Nephron (organoid): ENCODE data around the gene HABP4.

Experiments
- H3K27ac Mint-ChIP-seq, 3 experiments: 2 replicates each; pipeline ENCODE4 v1.8.0; 2020; ENCODE audit warnings: mixed read lengths in 3 of 3, mild to moderate bottlenecking in 2 of 3, moderate library complexity in 1 of 3
- H3K27me3 Mint-ChIP-seq: 2 replicates; pipeline ENCODE4 v1.8.0; 2021; ENCODE audit warnings: low read depth, mild to moderate bottlenecking, moderate library complexity, mixed read lengths
- H3K36me3 Mint-ChIP-seq: 2 replicates; pipeline ENCODE4 v1.8.0; 2020; ENCODE audit warnings: low read depth, mixed read lengths
- H3K4me1 Mint-ChIP-seq: 2 replicates; pipeline ENCODE4 v1.8.0; 2020; ENCODE audit warnings: mixed read lengths
- H3K4me3 Mint-ChIP-seq, 3 experiments: 2 replicates each; pipeline ENCODE4 v1.8.0; 2020; ENCODE audit warnings: mild to moderate bottlenecking in 3 of 3, mixed read lengths in 3 of 3, moderate library complexity in 2 of 3
- H3K9me3 Mint-ChIP-seq: 2 replicates; pipeline ENCODE4 v1.8.0; 2020; ENCODE audit warnings: mixed read lengths
- CTCF ChIP-seq, 3 experiments: fragments of 200-600 bp; sonication (generic); IDR thresholded peaks; one replicate each; pipeline ENCODE4 v1.5.0; 2021; ENCODE audit warnings: antibody characterized with exemption in 3 of 3; ENCODE audit not compliant: unreplicated experiment in 3 of 3

Gene HABP4

GRCh38 chr9:96497117-96497399, 47.1 kb downstream of the HABP4 start:
- no peak for TF ChIP-seq CTCF (IDR thresholded peaks at IDR 0.05; ENCODE audit: unreplicated experiment in 3 of 3)
- H3K36me3 Mint-ChIP-seq: peaks cover 12% of the 10 kb centered on the region
- no peak overlapping the region for H3K27ac Mint-ChIP-seq
- H3K27me3 Mint-ChIP-seq: peaks cover 5% of the 10 kb centered on the region
- no peak overlapping the region for H3K4me3 Mint-ChIP-seq
- peaks cover 11% of the 10 kb centered on the region for H3K4me1 Mint-ChIP-seq
- H3K9me3 Mint-ChIP-seq: no peaks in the 10 kb centered on the region

- no peak overlapping the region for H3K4me3 Mint-ChIP-seq
Measured at GRCh38 chr9:96498796-96499195, 48.8 kb downstream of the HABP4 start.

GRCh38 chr9:96499257-96499656, 49.3 kb downstream of the HABP4 start:
- peaks cover 5% of the 10 kb centered on the region for H3K27me3 Mint-ChIP-seq
- H3K4me1 Mint-ChIP-seq: peaks cover 17% of the 10 kb centered on the region
- no peak for TF ChIP-seq CTCF (IDR thresholded peaks at IDR 0.05; ENCODE audit: unreplicated experiment in 3 of 3)
- peaks cover 15% of the 10 kb centered on the region for H3K36me3 Mint-ChIP-seq
- H3K27ac Mint-ChIP-seq: no peak overlapping the region
- H3K9me3 Mint-ChIP-seq: no peaks in the 10 kb centered on the region
- no peak overlapping the region for H3K4me3 Mint-ChIP-seq

More at GRCh38 chr9:96498796-96499195, 48.8 kb downstream of the HABP4 start:
- Mint-ChIP-seq H3K4me1 (peaks cover 16% of the 10 kb centered on the region), H3K36me3 (peaks cover 14% of the 10 kb centered on the region), H3K27ac (no peak overlapping the region), H3K27me3 (peaks cover 5% of the 10 kb centered on the region), H3K9me3 (no peaks in the 10 kb centered on the region)
- TF ChIP-seq CTCF (IDR thresholded peaks at IDR 0.05; ENCODE audit: unreplicated experiment in 3 of 3): no peak

GRCh38 chr9:96500696-96501632, 51.0 kb downstream of the HABP4 start:
- no peak for TF ChIP-seq CTCF (IDR thresholded peaks at IDR 0.05; ENCODE audit: unreplicated experiment in 3 of 3)
- H3K36me3 Mint-ChIP-seq: peaks cover 17% of the 10 kb centered on the region
- H3K27me3 Mint-ChIP-seq: peaks cover 5% of the 10 kb centered on the region
- no peak overlapping the region for H3K27ac Mint-ChIP-seq
- H3K9me3 Mint-ChIP-seq: no peaks in the 10 kb centered on the region
- H3K4me3 Mint-ChIP-seq: no peak overlapping the region
- peaks cover 26% of the 10 kb centered on the region for H3K4me1 Mint-ChIP-seq

- Mint-ChIP-seq H3K4me3 (no peak overlapping the region), H3K36me3 (peaks cover 14% of the 10 kb centered on the region), H3K9me3 (no peaks in the 10 kb centered on the region), H3K27me3 (peaks cover 5% of the 10 kb centered on the region), H3K27ac (no peak overlapping the region), H3K4me1 (peaks cover 26% of the 10 kb centered on the region)
- TF ChIP-seq CTCF (IDR thresholded peaks at IDR 0.05; ENCODE audit: unreplicated experiment in 3 of 3): no peak
Measured at GRCh38 chr9:96501633-96502538, 51.9 kb downstream of the HABP4 start.
